Measurements from ENCODE around the gene TBC1D10A.

Gene TBC1D10A

DNA sequence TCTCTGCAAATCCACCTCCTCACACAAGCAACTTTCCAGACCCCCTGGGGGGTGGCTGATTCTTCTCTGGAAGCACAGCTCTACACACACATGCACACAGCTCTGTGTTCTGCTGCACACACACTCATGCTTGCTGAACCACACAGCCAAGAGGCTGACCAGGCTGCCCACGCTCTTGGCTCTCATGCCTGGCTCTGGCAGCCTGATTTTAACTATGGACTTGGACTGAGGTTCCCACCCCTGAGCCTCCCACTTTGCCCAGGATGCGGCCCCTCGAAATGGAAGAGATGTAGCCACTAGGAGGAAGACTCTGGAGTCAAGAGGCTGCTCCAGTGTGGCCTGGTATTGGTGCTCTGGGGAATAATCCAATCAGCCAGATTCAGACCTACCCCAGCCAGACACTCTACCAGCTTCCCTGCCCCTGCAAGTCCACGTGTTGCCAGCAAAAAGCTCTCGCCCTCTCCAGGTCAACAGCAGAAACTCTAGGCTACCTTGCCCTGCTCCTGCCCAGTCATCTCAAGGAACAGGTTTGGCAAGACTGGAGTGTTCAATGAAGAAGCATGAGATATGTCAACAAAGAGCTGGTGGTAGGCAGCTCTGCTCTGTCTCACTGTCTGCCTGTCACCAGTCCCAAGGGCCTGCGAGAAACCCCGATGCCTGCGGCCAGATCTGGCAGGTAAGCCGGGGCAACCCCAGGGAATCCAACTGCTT lies 28.6 kb downstream of the TBC1D10A start:
- no peak for DNase-seq

DNA sequence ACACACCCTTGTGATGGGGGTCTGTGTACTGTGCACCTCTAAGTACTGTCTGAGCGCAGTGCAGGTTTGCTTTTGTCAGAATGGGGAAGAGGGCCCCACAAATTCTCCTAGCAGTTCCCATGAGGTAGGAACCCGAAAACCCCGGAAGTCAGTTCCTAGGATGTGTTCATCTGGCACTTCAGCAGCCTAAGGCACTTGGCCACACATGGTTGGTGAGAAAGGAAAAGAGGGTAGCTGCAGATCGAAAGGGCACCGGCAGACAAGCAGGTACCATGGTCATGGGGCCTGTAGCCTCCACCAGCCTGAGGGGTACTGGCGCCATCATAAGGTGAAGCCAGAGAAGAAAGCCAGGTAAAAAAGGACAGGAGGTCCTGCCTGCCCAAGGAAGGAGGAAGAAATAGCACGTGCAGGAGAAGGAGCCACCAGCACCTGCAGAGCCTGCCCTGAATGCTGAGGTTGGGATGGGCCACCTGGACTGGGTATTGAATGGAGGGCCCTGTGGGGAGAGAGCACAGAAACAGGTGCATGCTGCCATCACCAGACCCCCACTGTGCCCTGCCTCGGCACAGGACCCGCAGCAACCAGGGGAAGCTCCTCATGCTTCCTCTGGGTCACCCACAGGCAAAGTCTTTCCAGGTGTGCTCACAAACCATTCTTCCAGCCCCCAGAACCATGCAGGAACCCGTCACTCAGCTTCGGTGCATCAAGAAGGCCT lies 29.3 kb downstream of the TBC1D10A start:
- DNase-seq, result no peak

DNA sequence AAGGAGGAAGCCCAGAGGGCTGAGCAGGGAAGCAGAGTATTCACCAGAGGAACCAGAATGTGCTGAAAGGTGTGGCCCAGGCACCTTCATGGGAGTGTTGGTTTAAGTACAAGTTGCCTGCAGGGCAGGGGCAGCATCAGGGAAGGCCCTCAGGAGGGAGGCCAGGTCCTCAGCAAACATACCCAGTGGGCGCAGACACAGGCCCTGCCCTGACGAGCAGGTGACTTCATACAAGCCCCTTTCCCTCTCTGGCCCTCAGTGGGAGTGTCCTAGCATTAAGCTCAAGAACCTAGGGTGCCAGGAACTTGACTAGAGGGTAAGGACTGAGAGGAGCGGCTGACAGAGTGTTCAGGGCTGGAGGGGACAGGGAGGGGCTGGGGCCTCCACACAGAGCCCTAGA lies 29.9 kb downstream of the TBC1D10A start:
- no peak for DNase-seq

DNA sequence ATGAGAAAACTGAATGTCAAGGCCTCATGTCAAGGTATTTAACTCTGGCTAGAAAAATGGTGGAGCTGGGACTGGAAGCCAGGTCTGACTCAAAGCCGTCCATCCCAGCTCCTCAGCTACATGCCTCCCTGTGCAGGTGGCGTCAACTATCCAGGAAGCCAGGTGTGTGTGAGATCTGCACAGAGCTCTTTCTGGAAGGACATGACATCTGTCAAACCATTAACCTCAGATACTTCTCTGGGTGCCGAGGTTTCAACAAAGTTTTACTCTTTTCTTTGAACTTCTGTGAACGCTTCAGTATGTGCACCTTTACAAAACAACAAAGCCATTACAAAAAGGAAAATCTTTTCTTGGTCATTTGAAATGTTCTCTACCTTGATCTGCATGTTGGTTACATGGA lies 30.4 kb downstream of the TBC1D10A start:
- no peak for DNase-seq

- no peak for DNase-seq
Observed at GRCh38 chr22:30295576-30295975, 31.2 kb downstream of the TBC1D10A start.

GRCh38 chr22:30294830-30295229 lies 31.9 kb downstream of the TBC1D10A start:
- no peak for DNase-seq

DNA sequence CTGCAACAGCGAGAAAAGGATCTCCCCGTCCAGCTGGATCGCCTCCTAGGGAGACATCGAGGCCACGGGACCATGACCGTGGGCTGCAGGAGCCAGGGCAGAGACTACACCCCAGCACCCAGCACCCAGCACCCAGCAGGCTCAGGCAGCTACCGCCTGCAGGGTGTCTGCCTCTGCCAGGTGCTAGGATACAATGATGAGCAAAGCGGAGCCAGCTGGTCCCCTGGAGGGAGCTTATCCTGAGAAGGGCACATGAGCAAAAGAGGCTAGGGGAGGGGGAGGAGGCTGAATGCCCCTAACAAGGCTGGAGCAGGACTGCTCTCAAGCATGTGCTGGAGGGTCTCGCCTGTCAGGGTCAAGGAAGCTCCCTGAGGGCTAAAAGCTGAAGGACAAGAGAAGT lies 32.7 kb downstream of the TBC1D10A start:
- DNase-seq, result no peak

DNA sequence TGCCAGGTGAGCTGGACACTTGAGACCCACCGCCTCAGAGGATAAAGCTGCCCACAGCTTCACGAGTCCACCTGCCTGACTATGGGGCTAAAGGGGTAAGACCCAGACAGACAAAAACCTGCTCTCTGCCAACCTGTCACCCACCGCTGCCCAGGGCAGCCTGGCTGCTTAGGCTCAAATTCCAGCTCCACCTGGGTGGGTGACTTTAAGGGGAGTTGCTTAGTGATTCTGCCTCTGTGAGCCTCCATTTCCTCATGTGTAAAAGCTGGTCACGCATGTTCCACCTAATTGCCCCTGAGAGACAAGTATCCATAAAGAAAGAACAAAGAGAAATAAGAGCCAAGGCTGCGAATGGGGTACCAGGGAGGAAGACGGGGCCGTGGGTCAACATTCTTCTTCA lies 33.7 kb downstream of the TBC1D10A start:
- no peak for DNase-seq

- no peak for DNase-seq
Observed at GRCh38 chr22:30292069-30292970, 34.4 kb downstream of the TBC1D10A start.

GRCh38 chr22:30291058-30291892 lies 35.5 kb downstream of the TBC1D10A start:
- DNase-seq, result no peak

GRCh38 chr22:30290342-30291057 lies 36.2 kb downstream of the TBC1D10A start:
- peak; percentile 51 for DNase-seq

GRCh38 chr22:30289980-30290313 lies 36.8 kb downstream of the TBC1D10A start:
- no peak for DNase-seq

GRCh38 chr22:30289141-30289979 lies 37.4 kb downstream of the TBC1D10A start, which contains the start of gene CASTOR1:
Gene CASTOR1, minus strand, starts transcription at chr22:30289505. Its CDS starts 8 bp downstream, at chr22:30289497.
- peak; percentile 98 for DNase-seq

DNA sequence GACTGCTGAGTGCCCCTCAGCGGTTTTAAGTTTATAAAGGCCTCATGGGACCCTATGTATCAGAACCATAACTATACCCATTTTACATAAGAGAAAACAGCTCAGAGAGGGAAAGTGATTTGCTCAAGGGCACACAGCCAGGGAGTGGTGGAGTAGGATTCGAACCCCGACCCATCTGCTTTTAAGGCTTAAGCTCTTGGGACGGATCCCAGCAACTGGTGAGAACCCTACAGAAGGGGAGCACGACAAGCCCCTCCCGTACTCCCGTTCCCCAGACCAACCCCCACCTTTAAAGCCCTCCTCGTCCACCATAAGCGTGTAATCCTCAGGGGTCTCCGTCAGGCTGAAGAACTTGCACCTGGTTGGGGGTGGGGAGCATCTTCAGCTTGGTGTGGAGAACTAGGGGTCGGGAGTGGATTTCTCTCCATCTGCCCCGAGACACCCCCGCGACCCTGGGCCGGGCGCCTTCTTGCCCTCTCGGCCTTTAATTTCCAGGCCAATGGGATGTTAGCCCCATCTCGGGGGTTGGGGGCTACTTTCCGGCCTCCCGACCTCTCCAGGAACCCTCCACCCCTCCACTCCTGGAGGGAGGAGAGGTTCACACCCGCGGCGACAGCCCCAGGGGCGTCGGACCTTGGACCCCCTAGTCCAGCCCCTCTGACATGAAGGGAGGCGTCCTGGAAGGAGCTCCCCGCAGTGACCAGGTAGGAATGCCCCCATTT lies 38.2 kb downstream of the TBC1D10A start:
- DNase-seq, result no peak

GRCh38 chr22:30287648-30288418 lies 38.9 kb downstream of the TBC1D10A start:
- DNase-seq, result peak; percentile 88

DNA sequence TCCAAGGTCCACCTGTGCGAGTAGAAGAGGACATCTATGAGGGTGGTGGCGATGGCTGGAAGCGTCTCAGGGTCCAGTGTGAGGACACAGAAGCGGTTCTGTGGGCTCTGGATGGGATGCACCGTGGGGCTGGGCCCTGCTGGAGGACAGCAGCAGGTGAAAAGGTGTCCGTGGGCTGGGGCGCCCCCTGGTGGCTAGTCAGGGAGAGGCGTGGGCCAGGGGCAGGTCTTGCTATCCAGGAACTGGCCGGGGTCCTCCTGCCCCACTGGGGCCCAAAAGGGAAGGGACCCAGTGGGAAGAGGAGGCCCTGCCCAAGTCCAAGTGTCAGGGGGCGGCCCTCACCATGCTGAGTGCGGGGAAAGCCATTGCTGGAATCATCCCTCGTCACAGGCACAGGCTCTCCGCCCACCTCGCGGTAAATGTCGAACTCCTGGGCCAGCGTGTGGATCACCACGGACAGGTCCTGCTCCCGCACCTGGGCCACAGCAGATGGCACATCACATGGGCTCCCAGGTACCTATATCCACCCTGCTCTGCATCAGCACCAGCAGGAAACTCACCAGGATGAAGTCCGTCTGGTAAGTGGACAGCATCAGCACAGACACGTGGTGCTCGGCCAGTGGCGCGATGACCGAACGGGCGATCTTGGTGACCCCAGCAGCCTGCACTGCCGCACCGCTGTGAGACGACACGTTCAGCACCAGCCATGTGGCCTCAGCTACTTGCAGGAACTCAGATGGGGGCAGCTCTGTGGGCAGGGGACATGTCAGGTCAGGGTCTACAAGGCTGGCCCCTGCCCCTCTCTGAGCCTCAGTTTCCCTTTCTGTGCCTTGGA lies 39.7 kb downstream of the TBC1D10A start:
- peak; percentile 25 for DNase-seq

GRCh38 chr22:30286331-30286730 lies 40.4 kb downstream of the TBC1D10A start:
- no peak for DNase-seq

DNA sequence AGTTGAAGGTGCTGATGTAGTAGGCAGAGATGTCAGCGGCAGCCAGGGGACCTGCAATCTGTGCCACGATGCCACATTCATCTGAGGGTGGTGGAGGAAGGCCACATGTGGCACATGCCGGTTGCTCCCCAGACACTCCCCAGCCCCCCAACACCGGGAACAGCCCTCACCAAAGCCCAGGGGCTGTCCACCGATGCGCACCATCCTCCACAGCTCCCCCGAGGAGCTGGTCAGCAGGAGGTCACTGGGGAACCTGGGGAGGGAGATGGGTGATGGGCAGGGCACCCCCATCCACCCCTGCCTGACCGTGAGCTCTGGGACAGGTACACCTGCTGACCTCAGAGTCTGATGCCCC lies 40.9 kb downstream of the TBC1D10A start:
- DNase-seq, result no peak

All from fibroblast of skin of abdomen (primary cell).